Heart left ventricle (tissue), 16 donors: ENCODE measurements around the gene ARHGEF7. TPM values are rescaled to one million over a fixed set of nuclear protein-coding genes. Genes with fewer than 3 reads are reported as not detected.

Source experiments
- ATAC-seq, 4 donors: fragments of 200-7000 bp; cut with Tn5 transposase; one replicate each; pipeline ENCODE4 v1.9.1; 2020 to 2022; ENCODE audit warnings: moderate library complexity in 4 of 4, mild to moderate bottlenecking in 3 of 4, moderate number of reproducible peaks in 1 of 4
- DNase-seq, 5 donors: peaks; one replicate each; pipeline ENCODE4 v3.0.0-alpha.2; 2020
- H3K27ac ChIP-seq, 12 donors: fragments of 200-600 bp; sonication (generic) in 4 of 12; one replicate each; pipeline versions ENCODE4 v1.5.0 to v1.8.0; 2016 to 2022; ENCODE audit warnings: mild to moderate bottlenecking in 2 of 12
- H3K27me3 ChIP-seq, 9 donors: fragments of 200-600 bp; sonication (generic) in 2 of 9; one replicate each; pipeline versions ENCODE4 v1.5.1 to v1.8.0; 2016 to 2022; ENCODE audit warnings: mild to moderate bottlenecking in 3 of 9
- H3K36me3 ChIP-seq, 9 donors: fragments of 200-600 bp; sonication (generic) in 2 of 9; one replicate each; pipeline versions ENCODE4 v1.5.0 to v1.8.0; 2018 to 2022; ENCODE audit warnings: mild to moderate bottlenecking in 2 of 9
- H3K4me1 ChIP-seq, 12 donors: fragments of 200-600 bp; sonication (generic) in 4 of 12; one replicate each; pipeline versions ENCODE4 v1.5.0 to v1.8.0; 2016 to 2022; ENCODE audit warnings: mild to moderate bottlenecking in 3 of 12
- H3K4me3 ChIP-seq, 12 donors: fragments of 200-600 bp; sonication (generic) in 4 of 12; one replicate each; pipeline versions ENCODE4 v1.5.0 to v1.8.0; 2017 to 2022; ENCODE audit warnings: mild to moderate bottlenecking in 9 of 12, moderate library complexity in 4 of 12
- H3K9me3 ChIP-seq, 12 donors: fragments of 200-600 bp; sonication (generic) in 4 of 12; one replicate each; pipeline versions ENCODE4 v1.5.0 to v1.8.0; 2016 to 2022; ENCODE audit warnings: mild to moderate bottlenecking in 1 of 12
- POLR2A ChIP-seq, 2 donors: fragments of 450-650 bp; IDR thresholded peaks; one replicate each; pipeline ENCODE4 v1.6.1; 2017; ENCODE audit warnings: antibody characterized with exemption in 2 of 2, mild to moderate bottlenecking in 2 of 2, moderate library complexity in 2 of 2
- WGBS, 4 donors: extraction: QIAGEN DNeasy Blood & Tissue Kit in 2 of 4; methylation state at CpG; one replicate each; pipeline versions ENCODE4 v1.1.5 to v1.1.7; 2013 to 2018; 5-methylcytosine and 5-hydroxymethylcytosine counted together
- intact Hi-C, 10 donors: fragments of 100-400 bp; cut with DNase I; formaldehyde crosslinking; loops; one replicate each; pipeline versions ENCODE4 v1.11.1 to v1.14.2; 2022
- polyA plus RNA-seq, 2 donors: library from polyadenylated mRNA; stranded (reverse); fragments of 200-250 nt; gene quantifications; one replicate each; pipeline ENCODE4 v1.2.3, GENCODE V29; 2013
- total RNA-seq, 9 donors: library from RNA; depleted of rRNA in 2 of 9; stranded (reverse); fragments of >200 nt in 2 of 9; fragmentation: NEBNext Ultra II Directional in 3 of 9; extraction: Animal tissue kit (Norgen Biotek cat#: 25700) in 3 of 9; gene quantifications; one replicate each; pipeline versions ENCODE4 v1.1.0 to v1.2.4, GENCODE V29; 2016 to 2023
- TF ChIP-seq, protein P1 (sequence below), 12 donors: fragments of 200-600 bp; sonication (generic) in 4 of 12; IDR thresholded peaks; one replicate each; pipeline versions ENCODE4 v1.5.0 to v1.8.0; 2018 to 2022; ENCODE audit warnings: antibody characterized with exemption in 12 of 12, mild to moderate bottlenecking in 5 of 12
- donor health status: ischemic (EF 13 %, LVEDD 7.1; RV severe dilation, severe dysfunction).
- donor health status: healthy with polysubstance abuse.
- donor health status: DM: no; HTN: yes; CAD: no.
- donor health status: DM: no; HTN: no; CAD: no.
- donor health status: ischemic (EF 25% LVEDD 6.9; RV normal size, moderate dysfunction).
- donor health status: ischemic (EF 25% LVEDD 5.7; RV mildly dilated, moderate dysfunction).
- donor health status: healthy.
- donor health status: DM: yes; HTN: yes; CAD: no.
- donor health status: ischemic (EF 35%, LVEDD 5.7; RV mildly dilated, moderate dysfunction).
- donor health status: nonischemic (EF 11% LVEDD 7.7; RV severe dilation, severe dysfunction).
- donor health status: DM: yes; HTN: yes; CAD: no.
- donor health status: PGD.
- donor health status: ischemic (EF 29% LVEDD 5.4; RV normal size, mild dysfunction).
- donor health status: nonischemic (EF 23%, LVEDD 6.1; RV moderate dilation, normal function).

ARHGEF7 gene
- total and polyA plus RNA-seq, 11 donors: 16.6 to 60.9 (median 37.5) TPM

- WGBS, 4 donors: 80 to 90% (median 87%) methylated on average over 7 of the region's 7 CpGs
- TF ChIP-seq, protein P1, sequence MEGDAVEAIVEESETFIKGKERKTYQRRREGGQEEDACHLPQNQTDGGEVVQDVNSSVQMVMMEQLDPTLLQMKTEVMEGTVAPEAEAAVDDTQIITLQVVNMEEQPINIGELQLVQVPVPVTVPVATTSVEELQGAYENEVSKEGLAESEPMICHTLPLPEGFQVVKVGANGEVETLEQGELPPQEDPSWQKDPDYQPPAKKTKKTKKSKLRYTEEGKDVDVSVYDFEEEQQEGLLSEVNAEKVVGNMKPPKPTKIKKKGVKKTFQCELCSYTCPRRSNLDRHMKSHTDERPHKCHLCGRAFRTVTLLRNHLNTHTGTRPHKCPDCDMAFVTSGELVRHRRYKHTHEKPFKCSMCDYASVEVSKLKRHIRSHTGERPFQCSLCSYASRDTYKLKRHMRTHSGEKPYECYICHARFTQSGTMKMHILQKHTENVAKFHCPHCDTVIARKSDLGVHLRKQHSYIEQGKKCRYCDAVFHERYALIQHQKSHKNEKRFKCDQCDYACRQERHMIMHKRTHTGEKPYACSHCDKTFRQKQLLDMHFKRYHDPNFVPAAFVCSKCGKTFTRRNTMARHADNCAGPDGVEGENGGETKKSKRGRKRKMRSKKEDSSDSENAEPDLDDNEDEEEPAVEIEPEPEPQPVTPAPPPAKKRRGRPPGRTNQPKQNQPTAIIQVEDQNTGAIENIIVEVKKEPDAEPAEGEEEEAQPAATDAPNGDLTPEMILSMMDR (IDR thresholded peaks at IDR 0.05): no peak
- no peak for TF ChIP-seq POLR2A (IDR thresholded peaks at IDR 0.05)
- Histone ChIP-seq H3K4me3 (no peak overlapping the region), H3K9me3 (no peaks in the 10 kb centered on the region), H3K4me1 (peaks cover 0 to 3% (median 0%) of the 10 kb centered on the region in 12 donors), H3K27me3 (peaks cover 0 to 30% (median 0%) of the 10 kb centered on the region in 9 donors), H3K27ac (no peak overlapping the region), H3K36me3 (no peaks in the 10 kb centered on the region)
- intact Hi-C loops: no loop called here
- ATAC-seq (no peak), DNase-seq (no peak)
These were observed 24.9 kb upstream of the ARHGEF7 start for GRCh38 chr13:111090169-111090568.

DNA sequence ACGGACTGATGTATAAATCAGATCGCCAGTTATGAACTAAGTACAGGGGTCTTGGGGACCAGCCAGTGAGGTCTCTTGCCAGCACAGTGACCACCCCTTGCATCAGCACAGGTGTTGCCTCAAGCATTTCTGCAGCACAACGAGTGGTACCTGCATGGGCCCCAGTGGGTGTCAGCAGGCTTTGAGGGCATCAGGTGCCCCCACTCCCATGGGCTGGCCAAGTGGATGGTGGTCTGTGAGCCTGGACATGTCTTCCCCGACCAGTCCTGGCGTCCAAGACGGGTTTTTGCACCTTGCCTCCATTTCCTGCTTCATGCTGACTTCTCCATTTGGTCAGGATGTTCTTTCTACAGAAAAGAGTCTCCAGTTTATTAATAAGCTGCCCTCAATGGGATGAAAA lies 22.4 kb upstream of the ARHGEF7 start:
- peaks cover 0 to 3% (median 0%) of the 10 kb centered on the region in 12 donors for H3K4me1 ChIP-seq
- no peak for TF ChIP-seq POLR2A (IDR thresholded peaks at IDR 0.05)
- TF ChIP-seq, protein P1 (IDR thresholded peaks at IDR 0.05): no peak
- no peaks in the 10 kb centered on the region for H3K9me3 ChIP-seq
- DNase-seq (no peak), ATAC-seq (no peak)
- peaks cover 0 to 36% (median 0%) of the 10 kb centered on the region in 9 donors for H3K27me3 ChIP-seq
- 75 to 83% (median 81%) methylated on average over 6 of the region's 6 CpGs for WGBS, 4 donors
- no peaks in the 10 kb centered on the region for H3K36me3 ChIP-seq
- H3K4me3 ChIP-seq: no peak overlapping the region
- H3K27ac ChIP-seq: no peak overlapping the region
- intact Hi-C loops: no loop called here

- peaks cover 0 to 36% (median 0%) of the 10 kb centered on the region in 9 donors for H3K27me3 ChIP-seq
- 88 to 89% (median 88%) methylated on average over 20 to 21 of the region's 21 CpGs for WGBS, 4 donors
- intact Hi-C loops: no loop called here
- peaks cover 0 to 3% (median 0%) of the 10 kb centered on the region in 12 donors for H3K4me1 ChIP-seq
- H3K4me3 ChIP-seq: no peak overlapping the region
- TF ChIP-seq POLR2A (IDR thresholded peaks at IDR 0.05): no peak
- no peaks in the 10 kb centered on the region for H3K36me3 ChIP-seq
- no peak overlapping the region for H3K27ac ChIP-seq
- DNase-seq (no peak), ATAC-seq (peak in 1 of 4 donors; percentile 25)
- no peaks in the 10 kb centered on the region for H3K9me3 ChIP-seq
These were observed 22.0 kb upstream of the ARHGEF7 start for GRCh38 chr13:111093136-111093535.

DNA sequence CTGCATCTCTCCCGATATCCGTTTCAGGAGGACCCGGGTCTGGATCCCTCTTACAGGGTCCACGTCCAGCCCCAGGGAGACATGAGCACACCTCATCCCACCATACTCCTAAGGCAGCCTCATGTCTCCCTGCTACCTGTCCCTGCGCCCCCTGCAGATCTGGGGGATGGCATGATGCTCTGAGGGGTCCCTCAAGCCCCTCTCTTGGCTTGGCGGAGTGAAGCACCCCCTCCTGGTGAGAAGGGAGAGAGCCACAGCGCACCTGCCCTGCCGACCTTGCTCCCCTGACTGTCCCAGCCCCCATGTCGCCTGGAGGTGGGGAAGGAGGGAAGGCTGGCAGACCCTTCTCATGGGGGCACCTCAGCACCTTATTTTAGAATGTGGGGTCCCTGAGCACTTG lies 21.5 kb upstream of the ARHGEF7 start:
- ATAC-seq: no peak
- Histone ChIP-seq H3K9me3 (no peaks in the 10 kb centered on the region), H3K4me1 (peaks cover 0 to 3% (median 0%) of the 10 kb centered on the region in 12 donors), H3K36me3 (no peaks in the 10 kb centered on the region), H3K27ac (no peak overlapping the region), H3K27me3 (peaks cover 0 to 36% (median 0%) of the 10 kb centered on the region in 9 donors), H3K4me3 (no peak overlapping the region)
- no peak for DNase-seq
- intact Hi-C loops: no loop called here
- TF ChIP-seq, protein P1 (IDR thresholded peaks at IDR 0.05): no peak
- TF ChIP-seq POLR2A (IDR thresholded peaks at IDR 0.05): no peak
- WGBS, 4 donors: 64 to 81% (median 71%) methylated on average over 9 of the region's 9 CpGs
